Keratinocyte (primary cell): ENCODE measurements around the gene TAS2R13.

ENCODE experiments used
- CTCF ChIP-seq, 3 experiments: IDR thresholded peaks in 1 of 3; conservative IDR thresholded peaks in 1 of 3; optimal IDR thresholded peaks in 1 of 3; 2 replicates in 2 of 3; 3 replicates in 1 of 3; pipeline versions ENCODE3 to v1.5.1; 2011; ENCODE audit warnings: low read length in 3 of 3, mild to moderate bottlenecking in 3 of 3, moderate library complexity in 2 of 3, control low read depth in 1 of 3, inconsistent platforms in 1 of 3; ENCODE audit not compliant: insufficient read depth in 2 of 3; ENCODE audit errors: extremely low read depth in 1 of 3
- EZH2 ChIP-seq: IDR thresholded peaks from one replicate; pipeline ENCODE4 v1.6.1; 2012; ENCODE audit warnings: inconsistent platforms, mild to moderate bottlenecking, low read length, moderate library complexity

DNA sequence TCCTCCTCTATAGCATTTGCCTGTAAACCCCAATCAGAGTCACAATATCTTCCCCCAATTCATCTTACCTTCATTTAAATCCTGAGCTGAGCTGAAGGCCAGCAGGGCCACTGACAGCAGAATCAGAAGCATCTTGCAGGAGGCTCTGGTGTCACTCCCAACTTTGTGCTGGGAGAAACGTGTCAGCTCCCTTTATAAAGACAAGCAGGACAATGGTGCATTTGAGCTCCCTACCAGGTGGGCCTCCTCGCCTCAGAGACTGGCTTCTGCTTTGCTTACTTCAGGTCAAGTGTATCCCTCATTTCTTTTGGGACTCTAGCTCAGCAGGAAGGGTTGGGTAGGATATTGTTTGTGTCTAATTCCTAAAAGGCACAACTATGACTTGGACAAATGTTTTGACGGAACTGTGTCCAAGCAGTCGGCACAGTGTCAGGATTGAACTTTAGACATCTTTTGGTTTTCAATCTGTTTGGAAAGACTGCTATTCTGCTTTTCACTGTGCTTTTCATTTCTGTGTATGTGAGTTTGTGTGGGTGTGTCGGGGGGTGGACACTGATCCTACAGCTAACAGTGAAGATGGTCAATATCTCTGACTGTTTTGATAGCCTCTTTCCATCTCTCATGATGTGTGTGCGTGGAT is 25.2 kb downstream of the TAS2R13 start, which contains the start of gene PRH1:
- TF ChIP-seq CTCF (optimal IDR thresholded peaks at IDR 0.05 in 1 of 3, IDR thresholded peaks at IDR 0.05 in 1 of 3, conservative IDR thresholded peaks at IDR 0.05 in 1 of 3; ENCODE audit: extremely low read depth in 1 of 3, insufficient read depth in 2 of 3, low read length in 3 of 3), result no peak
- no peak for TF ChIP-seq EZH2
